ENCODE results near the gene EFCAB11.

EFCAB11 gene

GRCh38 chr14:89746654-89747053, 207.9 kb downstream of the EFCAB11 start:
- TF ChIP-seq CTCF (IDR thresholded peaks at IDR 0.05; ENCODE audit: low read depth, low read length), result no peak

GRCh38 chr14:89746135-89746534, 208.4 kb downstream of the EFCAB11 start:
- H3K4me3 ChIP-seq (ENCODE audit: low read depth, low read length), result no peak overlapping the region

More at GRCh38 chr14:89746654-89747053, 207.9 kb downstream of the EFCAB11 start:
- no peak overlapping the region for H3K4me3 ChIP-seq (ENCODE audit: low read depth, low read length)

More at GRCh38 chr14:89746135-89746534, 208.4 kb downstream of the EFCAB11 start:
- no peak for TF ChIP-seq CTCF (IDR thresholded peaks at IDR 0.05; ENCODE audit: low read depth, low read length)

Measured in WI38 (cell line).